Thymus (tissue), 11 donors: ENCODE data around the gene FHIT. TPM values are rescaled to one million over a fixed set of nuclear protein-coding genes. Genes with fewer than 3 reads are reported as not detected.
"Not testable (repeated sequence)": the region's sequence is repeated elsewhere in the genome, so short reads cannot be mapped to it uniquely, and the experiment has no call there.

Experiments
- DNase-seq, 9 donors: peaks; one replicate each; pipeline ENCODE4 v3.0.0-alpha.2; 2013; ENCODE audit warnings: low spot score in 9 of 9, low read depth in 6 of 9, missing footprints in 1 of 9
- H3K27ac ChIP-seq, 2 donors: one replicate each; pipeline ENCODE4 v1.5.1; 2013; ENCODE audit warnings: control low read depth in 1 of 2, low read depth in 1 of 2, low read length in 1 of 2, mild to moderate bottlenecking in 1 of 2, moderate library complexity in 1 of 2
- H3K27me3 ChIP-seq, 2 donors: one replicate each; pipeline ENCODE4 v1.5.1; 2013; ENCODE audit warnings: low read length in 1 of 2; ENCODE audit not compliant: control insufficient read depth in 2 of 2, insufficient read depth in 1 of 2
- H3K36me3 ChIP-seq, 2 donors: one replicate each; pipeline ENCODE4 v1.5.1; 2013; ENCODE audit warnings: low read length in 1 of 2, mild to moderate bottlenecking in 1 of 2, moderate library complexity in 1 of 2; ENCODE audit not compliant: control insufficient read depth in 2 of 2, insufficient read depth in 2 of 2
- H3K4me1 ChIP-seq, 2 donors: one replicate each; pipeline ENCODE4 v1.5.1; 2013; ENCODE audit warnings: low read length in 2 of 2; ENCODE audit not compliant: control insufficient read depth in 2 of 2, insufficient read depth in 2 of 2
- H3K4me3 ChIP-seq, 2 donors: one replicate each; pipeline ENCODE4 v1.5.1; 2013; ENCODE audit warnings: low read length in 2 of 2, control low read depth in 1 of 2, mild to moderate bottlenecking in 1 of 2
- H3K9me3 ChIP-seq, 2 donors: one replicate each; pipeline ENCODE4 v1.5.1; 2013; ENCODE audit warnings: low read length in 1 of 2, mild to moderate bottlenecking in 1 of 2; ENCODE audit not compliant: control insufficient read depth in 2 of 2, insufficient read depth in 1 of 2
- WGBS: extraction: QIAGEN DNeasy Blood & Tissue Kit; methylation state at CpG from one replicate; pipeline ENCODE4 v1.1.7; 2013; 5-methylcytosine and 5-hydroxymethylcytosine counted together
- polyA plus RNA-seq: library from polyadenylated mRNA; stranded (reverse); fragments of 200-250 nt; gene quantifications from one replicate; pipeline ENCODE4 v1.2.3, GENCODE V29; 2013
- total RNA-seq: library from RNA; stranded (reverse); fragments of 120-200 nt; gene quantifications from one replicate; pipeline ENCODE4 v1.2.4, GENCODE V29; 2013
- donor health status: healthy.

Gene FHIT
- total and polyA plus RNA-seq, 2 donors, result 9.2 to 13.2 TPM

DNA sequence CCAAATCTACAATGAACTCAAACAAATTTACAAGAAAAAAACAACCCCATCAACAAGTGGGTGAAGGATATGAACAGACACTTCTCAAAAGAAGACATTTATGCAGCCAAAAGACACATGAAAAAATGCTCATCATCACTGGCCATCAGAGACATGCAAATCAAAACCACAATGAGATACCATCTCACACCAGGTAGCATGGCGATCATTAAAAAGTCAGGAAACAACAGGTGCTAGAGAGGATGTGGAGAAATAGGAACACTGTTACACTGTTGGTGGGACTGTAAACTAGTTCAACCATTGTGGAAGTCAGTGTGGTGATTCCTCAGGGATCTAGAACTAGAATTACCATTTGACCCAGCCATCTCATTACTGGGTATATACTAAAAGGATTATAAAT lies 61.0 kb downstream of the FHIT start:
- DNase-seq, H3K4me1 ChIP-seq, H3K36me3 ChIP-seq, H3K27ac ChIP-seq, H3K9me3 ChIP-seq, H3K4me3 ChIP-seq, H3K27me3 ChIP-seq: not testable (repeated sequence)
- 53% methylated on average over 1 of the region's 1 CpG for WGBS

DNA sequence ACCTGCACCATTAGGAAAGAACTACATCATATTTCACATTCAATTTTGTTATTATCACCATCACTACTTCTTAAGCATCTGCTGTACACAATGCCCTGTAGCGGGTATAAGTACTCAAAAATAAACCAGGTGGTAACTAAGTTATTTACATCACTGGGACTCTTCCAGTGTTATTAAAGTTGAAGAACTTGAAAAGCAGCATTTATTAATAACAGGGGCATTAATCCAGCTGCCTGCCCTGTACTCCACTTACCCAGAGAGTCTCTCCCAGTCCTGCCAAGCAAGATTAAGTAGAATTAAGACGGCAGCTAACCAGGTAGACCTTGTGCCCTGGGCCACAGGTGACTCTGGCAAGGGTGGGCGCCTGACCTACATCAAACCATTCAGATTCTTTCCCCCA lies 65.2 kb downstream of the FHIT start:
- DNase-seq, result no peak
- Histone ChIP-seq H3K4me3 (no peak overlapping the region), H3K4me1 (no peaks in the 10 kb centered on the region), H3K27ac (no peak overlapping the region), H3K36me3 (no peaks in the 10 kb centered on the region), H3K27me3 (no peaks in the 10 kb centered on the region), H3K9me3 (no peaks in the 10 kb centered on the region)
- WGBS, result 78% methylated on average over 3 of the region's 3 CpGs

DNA sequence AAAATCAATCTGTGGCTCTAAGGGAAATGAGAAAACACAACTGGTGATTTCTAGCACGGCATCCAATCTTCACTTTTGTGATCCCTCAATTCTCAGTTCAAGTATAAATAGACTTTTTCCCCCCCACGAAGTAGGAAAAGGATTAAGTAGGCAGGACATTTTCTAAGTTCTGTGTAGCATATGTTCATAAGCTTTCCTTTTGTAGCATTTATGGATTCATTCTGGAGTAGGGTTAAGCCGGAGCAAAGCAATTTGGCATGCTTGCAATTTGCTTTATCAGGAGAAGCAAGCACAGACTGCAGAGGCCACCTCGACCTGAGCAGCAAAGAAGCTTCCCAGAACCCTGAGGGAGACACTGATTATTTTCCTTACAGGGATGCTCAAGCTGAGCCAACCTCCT lies 66.3 kb downstream of the FHIT start:
- Histone ChIP-seq H3K4me1 (no peaks in the 10 kb centered on the region), H3K36me3 (no peaks in the 10 kb centered on the region), H3K9me3 (no peaks in the 10 kb centered on the region), H3K27me3 (no peaks in the 10 kb centered on the region), H3K27ac (no peak overlapping the region), H3K4me3 (no peak overlapping the region)
- no peak for DNase-seq
- WGBS, result 91% methylated on average over 4 of the region's 4 CpGs

- no peak for DNase-seq
- Histone ChIP-seq H3K4me1 (no peaks in the 10 kb centered on the region), H3K4me3 (no peak overlapping the region), H3K9me3 (no peaks in the 10 kb centered on the region), H3K27ac (no peak overlapping the region), H3K27me3 (no peaks in the 10 kb centered on the region), H3K36me3 (no peaks in the 10 kb centered on the region)
Measured at GRCh38 chr3:61182662-61183061, 68.6 kb downstream of the FHIT start.

- Histone ChIP-seq H3K36me3 (no peaks in the 10 kb centered on the region), H3K27me3 (no peaks in the 10 kb centered on the region), H3K4me1 (no peaks in the 10 kb centered on the region), H3K4me3 (no peak overlapping the region), H3K9me3 (no peaks in the 10 kb centered on the region), H3K27ac (no peak overlapping the region)
- 92% methylated on average over 2 of the region's 2 CpGs for WGBS
- peak in 2 of 9 donors; percentile 1 to 17 for DNase-seq
Measured at GRCh38 chr3:61181874-61182273, 69.4 kb downstream of the FHIT start.

GRCh38 chr3:61180206-61180605 lies 71.0 kb downstream of the FHIT start:
- no peak overlapping the region for H3K27ac ChIP-seq
- no peak overlapping the region for H3K4me3 ChIP-seq
- no peaks in the 10 kb centered on the region for H3K9me3 ChIP-seq
- WGBS, result 91% methylated on average over 2 of the region's 2 CpGs
- H3K36me3 ChIP-seq, result no peaks in the 10 kb centered on the region
- no peaks in the 10 kb centered on the region for H3K27me3 ChIP-seq
- DNase-seq, result no peak
- H3K4me1 ChIP-seq, result no peaks in the 10 kb centered on the region

DNA sequence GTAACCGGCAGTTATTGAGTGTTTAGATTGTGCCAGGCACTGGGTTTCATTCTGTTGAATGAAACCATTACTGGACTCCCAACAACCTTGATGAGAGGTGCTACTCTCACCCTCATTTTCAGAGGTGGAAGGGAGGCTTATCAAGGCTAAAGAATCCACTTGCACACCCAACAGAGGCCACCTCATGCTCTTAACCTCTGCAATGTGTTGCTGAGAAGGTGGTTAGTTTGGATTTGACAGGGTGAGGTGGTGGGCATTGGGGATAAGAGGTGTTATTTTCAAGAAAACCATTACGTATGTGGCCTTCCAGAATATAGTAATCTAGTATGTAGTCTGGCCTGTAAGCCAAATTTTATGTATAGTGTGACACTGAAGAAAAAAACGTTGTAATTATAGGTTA lies 73.1 kb downstream of the FHIT start:
- H3K27me3 ChIP-seq, result no peaks in the 10 kb centered on the region
- H3K4me3 ChIP-seq, result no peak overlapping the region
- no peaks in the 10 kb centered on the region for H3K9me3 ChIP-seq
- no peaks in the 10 kb centered on the region for H3K36me3 ChIP-seq
- H3K4me1 ChIP-seq, result no peaks in the 10 kb centered on the region
- 98% methylated on average over 3 of the region's 3 CpGs for WGBS
- no peak for DNase-seq
- H3K27ac ChIP-seq, result no peak overlapping the region

- 95% methylated on average over 2 of the region's 2 CpGs for WGBS
- Histone ChIP-seq H3K4me1 (no peaks in the 10 kb centered on the region), H3K27ac (no peak overlapping the region), H3K9me3 (no peaks in the 10 kb centered on the region), H3K27me3 (no peaks in the 10 kb centered on the region), H3K4me3 (no peak overlapping the region), H3K36me3 (no peaks in the 10 kb centered on the region)
- DNase-seq, result no peak
Measured at GRCh38 chr3:61177450-61177849, 73.8 kb downstream of the FHIT start.

GRCh38 chr3:61173676-61174075 lies 77.6 kb downstream of the FHIT start:
- no peaks in the 10 kb centered on the region for H3K9me3 ChIP-seq
- H3K27ac ChIP-seq, result no peak overlapping the region
- no peaks in the 10 kb centered on the region for H3K4me1 ChIP-seq
- no peaks in the 10 kb centered on the region for H3K27me3 ChIP-seq
- no peaks in the 10 kb centered on the region for H3K36me3 ChIP-seq
- H3K4me3 ChIP-seq, result no peak overlapping the region
- no peak for DNase-seq

DNA sequence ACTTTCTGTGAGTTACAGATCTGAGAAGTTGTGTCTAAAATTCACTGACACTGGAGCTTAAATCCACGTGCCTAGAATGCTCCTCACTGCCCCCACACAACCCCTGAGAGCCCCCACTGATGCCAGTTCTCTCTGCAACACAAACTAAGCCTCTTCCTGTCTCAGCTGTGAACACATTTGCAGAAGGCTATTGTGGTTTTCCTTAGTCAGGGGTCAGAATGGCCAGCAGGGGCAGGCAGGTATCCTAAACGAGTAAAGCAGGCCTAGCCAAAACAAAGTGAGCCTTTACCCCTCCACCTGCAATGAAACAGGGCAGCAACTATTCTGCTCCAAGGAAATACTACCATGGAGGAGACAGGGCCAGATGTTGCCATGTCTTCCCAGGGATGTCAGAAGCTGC lies 78.6 kb downstream of the FHIT start:
- no peak for DNase-seq
- no peaks in the 10 kb centered on the region for H3K9me3 ChIP-seq
- H3K27me3 ChIP-seq, result no peaks in the 10 kb centered on the region
- H3K4me3 ChIP-seq, result no peak overlapping the region
- no peak overlapping the region for H3K27ac ChIP-seq
- no peaks in the 10 kb centered on the region for H3K4me1 ChIP-seq
- H3K36me3 ChIP-seq, result no peaks in the 10 kb centered on the region
- 17% methylated on average over 2 of the region's 2 CpGs for WGBS
